GM06990 (cell line): Measurements from ENCODE around the gene ZBTB7B.

ENCODE experiments used
- DNase-seq: peaks from one replicate; pipeline ENCODE4 v3.0.0-alpha.2; 2011; ENCODE audit not compliant: insufficient read length; ENCODE audit errors: extremely low read depth
- H3K27me3 ChIP-seq: replicated peaks from 2 replicates; pipeline ENCODE4 v1.6.0; 2011; ENCODE audit warnings: low read length; ENCODE audit not compliant: control insufficient read depth, insufficient read depth
- H3K36me3 ChIP-seq: 2 replicates; pipeline ENCODE4 v1.5.1; 2011; ENCODE audit warnings: low read length; ENCODE audit not compliant: control insufficient read depth, insufficient read depth
- H3K4me3 ChIP-seq: replicated peaks from 2 replicates; pipeline ENCODE4 v1.5.1; 2011; ENCODE audit warnings: low read depth, mild to moderate bottlenecking, control low read depth, low read length
- CTCF ChIP-seq: IDR thresholded peaks from 2 replicates; pipeline ENCODE4 v1.5.1; 2011; ENCODE audit warnings: low read length, control low read depth, mild to moderate bottlenecking, inconsistent platforms; ENCODE audit not compliant: insufficient read depth, poor library complexity, severe bottlenecking

The ZBTB7B gene

GRCh38 chr1:154960446-154961136, 42.0 kb upstream of the ZBTB7B start:
- TF ChIP-seq CTCF: no peak
- H3K36me3 ChIP-seq: peaks cover 30% of the 10 kb centered on the region
- no peak for DNase-seq

GRCh38 chr1:154961207-154962155, 41.1 kb upstream of the ZBTB7B start, which contains the start of gene PYGO2:
PYGO2 (minus strand) TSS chr1:154961782; CDS start chr1:154961576, 206 bp downstream.
- peak; percentile 90 for DNase-seq
- H3K36me3 ChIP-seq: peaks cover 38% of the 10 kb centered on the region
- no peaks in the 10 kb centered on the region for H3K27me3 ChIP-seq
- H3K4me3 ChIP-seq: peak within 1 kb of the TSS; percentile 62
- peak; percentile 34 for TF ChIP-seq CTCF

More at GRCh38 chr1:154960446-154961136, 42.0 kb upstream of the ZBTB7B start:
- H3K27me3 ChIP-seq: no peaks in the 10 kb centered on the region
- H3K4me3 ChIP-seq: peak overlapping the region; percentile 62

- Histone ChIP-seq H3K4me3 (peak overlapping the region; percentile 62), H3K36me3 (peaks cover 43% of the 10 kb centered on the region), H3K27me3 (no peaks in the 10 kb centered on the region)
- no peak for DNase-seq
- TF ChIP-seq CTCF: no peak
These were observed 40.3 kb upstream of the ZBTB7B start for GRCh38 chr1:154962156-154962749.

- H3K4me3 ChIP-seq: peak overlapping the region; percentile 62
- no peak for TF ChIP-seq CTCF
- H3K36me3 ChIP-seq: peaks cover 47% of the 10 kb centered on the region
- H3K27me3 ChIP-seq: no peaks in the 10 kb centered on the region
- no peak for DNase-seq
These were observed 39.7 kb upstream of the ZBTB7B start for GRCh38 chr1:154962795-154963330.

- no peak for TF ChIP-seq CTCF
- Histone ChIP-seq H3K36me3 (peaks cover 47% of the 10 kb centered on the region), H3K27me3 (no peaks in the 10 kb centered on the region), H3K4me3 (no peak overlapping the region)
- no peak for DNase-seq
These were observed 39.0 kb upstream of the ZBTB7B start for GRCh38 chr1:154963643-154964042.
